ENCODE data around the gene NUP210. TPM values are rescaled to one million over a fixed set of nuclear protein-coding genes. Genes with fewer than 3 reads are reported as not detected.

The NUP210 gene
- total RNA-seq (ENCODE audit: low replicate concordance) = 0.33 and 0.45 TPM in 2 replicates

DNA sequence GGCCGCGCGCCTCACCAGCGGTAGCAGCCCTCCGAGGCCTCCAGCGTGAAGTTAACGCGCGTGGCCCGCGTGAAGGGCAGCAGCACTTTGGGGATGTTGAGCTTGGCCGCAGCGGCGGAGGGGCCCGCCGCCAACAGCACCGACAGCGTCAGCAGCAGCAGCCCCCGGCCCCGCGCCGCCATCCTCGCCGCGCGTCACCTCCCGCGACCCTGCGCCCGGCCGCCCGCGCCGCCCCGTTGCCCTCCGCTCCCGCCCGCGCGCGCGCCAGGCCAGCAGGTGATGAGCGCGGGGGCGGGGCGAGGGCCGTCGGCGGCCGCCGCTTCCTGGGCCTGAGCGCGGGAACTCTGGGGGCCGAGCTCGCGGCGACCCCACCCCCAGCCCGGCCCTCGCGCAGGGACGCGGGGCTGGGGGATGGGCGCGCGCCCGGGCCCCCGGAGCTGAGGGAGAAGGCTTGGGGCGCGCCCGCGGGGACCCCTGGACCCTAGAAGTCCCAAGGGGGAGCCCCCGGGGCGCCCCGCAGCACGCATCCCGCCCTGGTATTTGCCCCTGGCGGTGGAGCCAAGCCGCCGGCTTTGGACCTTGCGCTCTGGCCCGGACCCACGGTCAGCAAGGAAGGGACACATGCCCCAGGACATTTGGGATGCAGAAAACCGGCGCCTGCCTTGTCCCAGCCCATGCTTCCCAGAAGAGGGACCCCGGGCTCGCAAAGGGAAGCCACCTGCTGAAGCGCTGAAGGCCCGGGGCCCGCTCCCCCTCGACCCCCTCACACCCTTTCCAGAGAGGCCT is at the start of gene NUP210:
TSS of gene NUP210 (minus strand) at position 278 of the 786 bp plus-strand sequence. CDS start at position 182, 96 bp downstream.
- TF ChIP-seq, protein P1, sequence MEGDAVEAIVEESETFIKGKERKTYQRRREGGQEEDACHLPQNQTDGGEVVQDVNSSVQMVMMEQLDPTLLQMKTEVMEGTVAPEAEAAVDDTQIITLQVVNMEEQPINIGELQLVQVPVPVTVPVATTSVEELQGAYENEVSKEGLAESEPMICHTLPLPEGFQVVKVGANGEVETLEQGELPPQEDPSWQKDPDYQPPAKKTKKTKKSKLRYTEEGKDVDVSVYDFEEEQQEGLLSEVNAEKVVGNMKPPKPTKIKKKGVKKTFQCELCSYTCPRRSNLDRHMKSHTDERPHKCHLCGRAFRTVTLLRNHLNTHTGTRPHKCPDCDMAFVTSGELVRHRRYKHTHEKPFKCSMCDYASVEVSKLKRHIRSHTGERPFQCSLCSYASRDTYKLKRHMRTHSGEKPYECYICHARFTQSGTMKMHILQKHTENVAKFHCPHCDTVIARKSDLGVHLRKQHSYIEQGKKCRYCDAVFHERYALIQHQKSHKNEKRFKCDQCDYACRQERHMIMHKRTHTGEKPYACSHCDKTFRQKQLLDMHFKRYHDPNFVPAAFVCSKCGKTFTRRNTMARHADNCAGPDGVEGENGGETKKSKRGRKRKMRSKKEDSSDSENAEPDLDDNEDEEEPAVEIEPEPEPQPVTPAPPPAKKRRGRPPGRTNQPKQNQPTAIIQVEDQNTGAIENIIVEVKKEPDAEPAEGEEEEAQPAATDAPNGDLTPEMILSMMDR (IDR thresholded peaks at IDR 0.05; ENCODE audit: insufficient read depth, low read length) = no peak
- no peak within 1 kb of the TSS for H3K4me3 ChIP-seq (ENCODE audit: low read depth, low read length)
- no peak for DNase-seq (ENCODE audit: low read depth)

DNA sequence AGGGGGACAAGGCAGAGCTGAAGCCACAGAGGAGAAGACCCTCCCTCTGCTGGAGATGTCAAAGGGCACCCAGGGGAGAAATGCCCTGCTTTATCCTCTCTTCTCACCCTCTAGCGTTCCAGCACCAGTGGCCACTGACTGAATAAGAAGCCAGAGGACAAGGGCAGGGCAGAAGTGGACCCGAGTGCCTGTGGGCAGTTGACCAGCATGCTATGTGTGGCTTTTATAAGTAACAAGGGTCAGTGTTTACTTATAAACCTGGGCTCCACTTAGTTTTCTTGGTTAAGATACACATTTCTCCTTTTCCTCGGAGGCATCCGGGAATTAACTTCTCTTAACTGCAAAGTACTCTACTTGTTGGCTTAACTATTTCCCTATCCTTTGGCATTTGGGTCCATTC is 46.7 kb upstream of the NUP210 start:
- no peak overlapping the region for H3K4me3 ChIP-seq (ENCODE audit: low read depth, low read length)
- DNase-seq (ENCODE audit: low read depth) = no peak
- TF ChIP-seq, protein P1 (IDR thresholded peaks at IDR 0.05; ENCODE audit: insufficient read depth, low read length) = no peak

- DNase-seq (ENCODE audit: low read depth) = no peak
- no peak overlapping the region for H3K4me3 ChIP-seq (ENCODE audit: low read depth, low read length)
- TF ChIP-seq, protein P1 (IDR thresholded peaks at IDR 0.05; ENCODE audit: insufficient read depth, low read length) = no peak
Measured at GRCh38 chr3:13465236-13465873, 45.2 kb upstream of the NUP210 start.

GRCh38 chr3:13463618-13464400 is 43.7 kb upstream of the NUP210 start:
- TF ChIP-seq, protein P1 (IDR thresholded peaks at IDR 0.05; ENCODE audit: insufficient read depth, low read length) = no peak
- DNase-seq (ENCODE audit: low read depth) = peak; percentile 13
- H3K4me3 ChIP-seq (ENCODE audit: low read depth, low read length) = no peak overlapping the region

DNA sequence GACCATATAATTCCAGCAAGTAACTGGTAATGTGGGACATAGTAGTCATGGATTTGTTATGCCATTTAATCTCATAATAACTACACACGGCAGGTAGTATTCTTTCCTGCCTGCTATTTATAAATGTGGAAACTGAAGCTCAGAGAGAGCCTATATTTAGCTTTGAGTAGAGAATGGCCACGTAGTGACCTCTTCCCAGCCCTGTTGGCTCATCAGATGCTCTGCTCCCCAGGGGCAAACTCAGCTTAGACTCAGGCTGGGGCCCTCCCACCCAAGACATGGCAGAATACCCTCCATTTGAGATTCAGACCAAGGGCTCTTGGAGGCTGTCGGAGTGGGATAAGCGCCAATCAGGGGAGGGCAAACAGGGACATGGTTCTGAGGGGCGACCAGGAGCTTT is 42.7 kb upstream of the NUP210 start:
- TF ChIP-seq, protein P1 (IDR thresholded peaks at IDR 0.05; ENCODE audit: insufficient read depth, low read length) = no peak
- H3K4me3 ChIP-seq (ENCODE audit: low read depth, low read length) = no peak overlapping the region
- peak; percentile 31 for DNase-seq (ENCODE audit: low read depth)

- no peak for DNase-seq (ENCODE audit: low read depth)
- TF ChIP-seq, protein P1 (IDR thresholded peaks at IDR 0.05; ENCODE audit: insufficient read depth, low read length) = no peak
- H3K4me3 ChIP-seq (ENCODE audit: low read depth, low read length) = no peak overlapping the region
Measured at GRCh38 chr3:13462125-13462629, 42.1 kb upstream of the NUP210 start.
